Uterus (tissue), 4 donors: ENCODE results near the gene VWF. TPM values are rescaled to one million over a fixed set of nuclear protein-coding genes. Genes with fewer than 3 reads are reported as not detected.
"Not testable (repeated sequence)": the region's sequence is repeated elsewhere in the genome, so short reads cannot be mapped to it uniquely, and the experiment has no call there.

ENCODE experiments used
- DNase-seq, 2 donors: peaks; one replicate each; pipeline ENCODE4 v3.0.0-alpha.2; 2019 to 2020
- H3K27ac ChIP-seq, 2 donors: fragments of 200-600 bp; sonication (generic); 1 replicate in 1 of 2; 2 replicates in 1 of 2; pipeline ENCODE4 v1.5.1; 2016 to 2018
- H3K27me3 ChIP-seq, 2 donors: fragments of 200-600 bp; sonication (generic); one replicate each; pipeline ENCODE4 v1.5.1; 2018 to 2019; ENCODE audit warnings: control low read depth in 1 of 2
- H3K36me3 ChIP-seq, 2 donors: fragments of 200-600 bp; sonication (generic); one replicate each; pipeline ENCODE4 v1.5.1; 2019; ENCODE audit warnings: control low read depth in 1 of 2
- H3K4me1 ChIP-seq, 2 donors: fragments of 200-600 bp; sonication (generic); one replicate each; pipeline ENCODE4 v1.5.1; 2018 to 2019; ENCODE audit warnings: control low read depth in 1 of 2
- H3K4me3 ChIP-seq, 2 donors: fragments of 200-600 bp; sonication (generic); 1 replicate in 1 of 2; 2 replicates in 1 of 2; pipeline ENCODE4 v1.5.1; 2018 to 2019; ENCODE audit warnings: mild to moderate bottlenecking in 1 of 2
- H3K9me3 ChIP-seq, 2 donors: fragments of 200-600 bp; sonication (generic); one replicate each; pipeline ENCODE4 v1.5.1; 2019; ENCODE audit warnings: control low read depth in 1 of 2
- POLR2A ChIP-seq, 2 donors: fragments of 450-650 bp; IDR thresholded peaks; one replicate each; pipeline ENCODE4 v1.6.1; 2016; ENCODE audit warnings: antibody characterized with exemption in 2 of 2, mild to moderate bottlenecking in 1 of 2, moderate library complexity in 1 of 2
- intact Hi-C: fragments of 100-400 bp; cut with DNase I; formaldehyde crosslinking; loops from one replicate; pipeline ENCODE4 v1.15.1; 2023; ENCODE audit warnings: low total_unique reads
- total RNA-seq, 4 donors: library from RNA; depleted of rRNA in 3 of 4; stranded (reverse); fragments of >200 nt in 3 of 4; gene quantifications; one replicate each; pipeline versions ENCODE4 v1.1.0 to v1.2.4, GENCODE V29; 2014 to 2023
- TF ChIP-seq, protein P1 (sequence below), 4 experiments: fragments of 200-600 bp in 2 of 4; fragments of 450-650 bp in 2 of 4; sonication (generic) in 2 of 4; IDR thresholded peaks; one replicate each; pipeline ENCODE4 v1.5.1; 2016 to 2019; ENCODE audit warnings: antibody characterized with exemption in 4 of 4, mild to moderate bottlenecking in 2 of 4, moderate library complexity in 1 of 4
- donor health status: DM: yes; HTN: yes; CAD: no.

VWF gene
- total RNA-seq, 4 donors from 2014 or later: 122 to 949 (median 380) TPM

DNA sequence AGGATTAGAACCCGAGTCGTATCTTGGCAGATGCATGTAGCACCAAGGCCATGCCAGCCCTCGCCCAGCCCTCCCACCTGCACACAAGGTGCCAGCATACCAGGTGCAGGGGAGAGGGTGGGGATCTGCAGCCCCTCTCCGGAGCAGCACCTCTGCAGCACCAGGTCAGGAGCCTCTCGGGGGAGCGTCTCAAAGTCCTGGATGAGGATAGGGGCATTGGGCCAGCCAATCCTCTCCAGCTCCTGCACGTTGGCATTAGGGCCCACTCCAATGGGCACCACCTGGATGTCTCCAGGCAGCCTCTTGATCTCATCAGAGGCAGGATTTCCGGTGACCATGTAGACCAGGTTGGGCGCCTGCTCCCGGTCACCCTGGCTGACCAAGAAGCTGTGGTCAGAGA lies 106.2 kb downstream of the VWF start:
- TF ChIP-seq, protein P1, sequence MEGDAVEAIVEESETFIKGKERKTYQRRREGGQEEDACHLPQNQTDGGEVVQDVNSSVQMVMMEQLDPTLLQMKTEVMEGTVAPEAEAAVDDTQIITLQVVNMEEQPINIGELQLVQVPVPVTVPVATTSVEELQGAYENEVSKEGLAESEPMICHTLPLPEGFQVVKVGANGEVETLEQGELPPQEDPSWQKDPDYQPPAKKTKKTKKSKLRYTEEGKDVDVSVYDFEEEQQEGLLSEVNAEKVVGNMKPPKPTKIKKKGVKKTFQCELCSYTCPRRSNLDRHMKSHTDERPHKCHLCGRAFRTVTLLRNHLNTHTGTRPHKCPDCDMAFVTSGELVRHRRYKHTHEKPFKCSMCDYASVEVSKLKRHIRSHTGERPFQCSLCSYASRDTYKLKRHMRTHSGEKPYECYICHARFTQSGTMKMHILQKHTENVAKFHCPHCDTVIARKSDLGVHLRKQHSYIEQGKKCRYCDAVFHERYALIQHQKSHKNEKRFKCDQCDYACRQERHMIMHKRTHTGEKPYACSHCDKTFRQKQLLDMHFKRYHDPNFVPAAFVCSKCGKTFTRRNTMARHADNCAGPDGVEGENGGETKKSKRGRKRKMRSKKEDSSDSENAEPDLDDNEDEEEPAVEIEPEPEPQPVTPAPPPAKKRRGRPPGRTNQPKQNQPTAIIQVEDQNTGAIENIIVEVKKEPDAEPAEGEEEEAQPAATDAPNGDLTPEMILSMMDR (IDR thresholded peaks at IDR 0.05): no peak
- TF ChIP-seq POLR2A (IDR thresholded peaks at IDR 0.05): no peak
- Histone ChIP-seq H3K27me3 (no peaks in the 10 kb centered on the region), H3K36me3 (no peaks in the 10 kb centered on the region), H3K9me3 (no peaks in the 10 kb centered on the region), H3K4me1 (no peaks in the 10 kb centered on the region), H3K27ac (no peak overlapping the region), H3K4me3 (no peak overlapping the region)
- intact Hi-C loops: no loop called here
- no peak for DNase-seq

DNA sequence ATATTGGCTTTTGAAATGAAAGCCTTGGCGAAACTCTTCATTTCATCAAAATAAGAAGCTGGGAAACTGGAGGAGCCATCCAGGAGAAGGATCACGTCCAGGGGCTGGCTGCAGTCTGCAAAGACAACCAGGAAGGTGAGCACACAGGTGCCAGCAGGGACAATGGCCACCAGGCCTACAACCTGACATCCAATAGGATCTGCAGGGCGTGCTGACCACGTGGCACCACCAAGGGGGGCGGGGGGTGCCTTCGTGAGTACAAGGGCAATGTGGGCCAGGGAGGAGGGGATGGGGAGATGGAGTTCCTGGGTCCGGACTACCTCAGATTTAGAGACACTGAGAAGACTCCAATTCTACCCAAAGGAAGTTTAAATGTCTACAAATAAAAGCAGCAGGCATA lies 107.7 kb downstream of the VWF start:
- Histone ChIP-seq H3K4me3 (no peak overlapping the region), H3K36me3 (no peaks in the 10 kb centered on the region), H3K27ac (no peak overlapping the region), H3K4me1 (no peaks in the 10 kb centered on the region), H3K27me3 (no peaks in the 10 kb centered on the region), H3K9me3 (no peaks in the 10 kb centered on the region)
- DNase-seq: no peak
- TF ChIP-seq POLR2A (IDR thresholded peaks at IDR 0.05): no peak
- TF ChIP-seq, protein P1 (IDR thresholded peaks at IDR 0.05): no peak
- intact Hi-C loops: no loop called here

DNA sequence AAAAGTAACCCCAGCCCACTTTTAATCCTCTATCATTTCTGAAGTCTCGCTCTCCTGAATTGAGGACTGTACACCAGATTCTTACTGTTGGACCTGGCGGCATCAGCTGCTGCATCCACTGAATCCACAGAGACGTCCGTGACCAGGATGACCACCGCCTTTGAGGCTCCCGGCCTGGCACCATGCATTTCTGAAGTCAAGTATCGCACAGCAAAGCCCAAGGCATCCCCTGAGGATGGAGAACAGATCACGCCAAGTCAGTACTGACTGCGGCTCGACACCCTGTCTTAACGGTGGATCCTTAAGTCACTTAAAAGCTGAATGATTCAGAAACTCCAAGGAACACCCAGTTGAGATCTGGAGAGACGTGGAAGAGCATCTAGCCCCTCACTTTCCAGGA lies 108.5 kb downstream of the VWF start:
- intact Hi-C loops, H3K4me3 ChIP-seq, H3K4me1 ChIP-seq, H3K36me3 ChIP-seq, DNase-seq, H3K9me3 ChIP-seq, H3K27ac ChIP-seq, H3K27me3 ChIP-seq: not testable (repeated sequence)

DNA sequence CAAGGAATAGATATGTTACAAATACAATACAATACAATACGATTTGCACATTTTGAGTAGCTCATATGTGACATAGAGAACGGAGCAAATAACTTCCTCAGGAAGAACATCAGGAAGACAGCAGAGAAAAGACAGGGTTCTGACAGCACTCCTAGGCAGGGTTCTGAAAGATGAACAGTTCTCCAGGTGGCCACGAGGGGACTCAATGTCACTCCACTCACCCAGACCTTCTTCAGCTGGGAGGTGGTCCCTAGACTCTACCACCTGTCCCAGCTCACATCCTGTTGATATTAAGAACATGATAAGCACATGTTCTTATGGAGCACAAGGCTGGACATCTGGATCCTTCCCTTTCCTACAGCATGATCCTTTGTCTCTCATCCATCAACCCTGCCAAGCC lies 109.2 kb downstream of the VWF start:
- H3K36me3 ChIP-seq, DNase-seq, H3K27ac ChIP-seq, H3K4me3 ChIP-seq, H3K4me1 ChIP-seq, intact Hi-C loops, H3K27me3 ChIP-seq, H3K9me3 ChIP-seq: not testable (repeated sequence)

DNA sequence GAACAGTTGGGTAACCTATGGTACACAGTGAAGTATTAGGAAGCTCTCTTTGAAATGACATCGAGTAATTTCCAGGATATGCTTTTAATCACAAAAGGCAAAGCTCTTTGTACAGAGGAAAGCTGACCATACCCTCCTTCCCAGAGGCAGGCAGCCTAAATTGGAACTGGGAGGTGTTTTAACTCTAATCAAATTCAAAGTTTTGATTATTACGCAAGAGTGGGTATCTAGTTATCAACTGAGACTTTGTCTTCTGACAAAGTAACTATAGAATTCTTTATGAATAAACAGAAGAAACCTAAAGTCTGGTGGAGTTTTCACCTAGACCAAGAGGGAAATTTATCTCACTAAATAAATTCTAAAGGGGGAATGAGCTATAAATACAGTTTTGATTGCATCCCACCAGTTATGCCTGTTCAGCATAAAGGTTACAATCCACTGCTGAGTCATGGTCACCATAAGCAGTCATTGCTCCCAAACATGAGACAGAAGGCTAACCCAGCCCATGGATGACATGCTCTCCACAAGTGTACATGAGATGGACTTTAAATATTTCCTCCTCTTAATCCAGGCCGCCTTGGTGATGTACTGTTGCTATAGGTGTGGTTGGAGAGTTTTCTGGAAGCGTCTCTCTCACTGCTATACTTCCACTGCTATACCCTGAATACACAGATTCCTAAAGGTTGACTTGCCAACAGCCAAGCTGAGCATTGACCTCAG lies 113.7 kb downstream of the VWF start:
- H3K4me3 ChIP-seq, H3K36me3 ChIP-seq, H3K27ac ChIP-seq, DNase-seq, H3K27me3 ChIP-seq, H3K4me1 ChIP-seq, intact Hi-C loops, H3K9me3 ChIP-seq: not testable (repeated sequence)

DNA sequence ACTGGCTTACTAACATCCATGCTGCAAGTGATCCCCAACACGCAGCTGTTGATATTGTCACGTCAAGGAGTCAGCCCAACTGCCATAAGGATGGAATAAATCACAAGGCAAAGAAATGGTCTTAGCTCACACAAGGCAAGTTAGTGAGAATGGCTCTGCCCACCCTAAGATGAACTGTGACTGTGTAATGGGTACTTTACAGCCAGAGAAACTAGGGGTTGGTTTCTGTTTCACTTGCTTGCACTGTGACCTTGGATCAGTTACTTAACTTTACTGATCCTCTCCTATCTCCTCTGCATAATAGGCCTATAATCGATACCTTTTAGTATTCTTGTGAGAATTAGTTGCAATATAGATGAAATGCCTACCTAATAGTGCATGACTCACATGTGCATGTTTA lies 127.2 kb downstream of the VWF start:
- Histone ChIP-seq H3K9me3 (no peaks in the 10 kb centered on the region), H3K27ac (no peak overlapping the region), H3K4me3 (no peak overlapping the region), H3K36me3 (no peaks in the 10 kb centered on the region), H3K4me1 (no peaks in the 10 kb centered on the region), H3K27me3 (no peaks in the 10 kb centered on the region)
- DNase-seq: no peak
- TF ChIP-seq, protein P1 (IDR thresholded peaks at IDR 0.05): no peak
- intact Hi-C loops: no loop called here

DNA sequence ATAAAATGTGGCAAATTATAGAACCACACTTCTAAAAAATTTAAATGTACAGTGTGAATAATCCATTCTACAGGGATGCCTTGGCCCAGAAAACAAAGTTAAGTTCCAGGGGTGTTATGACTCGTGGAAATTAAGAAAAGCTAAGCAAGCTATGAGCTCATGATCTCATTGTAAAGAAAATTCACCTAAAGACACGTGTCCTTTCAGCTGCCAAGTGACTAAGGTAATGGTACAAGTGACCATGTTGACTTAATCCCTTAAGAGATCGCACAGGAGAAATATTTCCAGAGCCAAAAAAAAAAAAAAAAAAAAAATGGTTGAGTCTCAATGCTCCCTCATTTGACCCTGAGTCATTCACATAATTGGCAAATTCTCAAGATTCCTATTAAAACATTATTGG lies 128.0 kb downstream of the VWF start:
- H3K27me3 ChIP-seq: no peaks in the 10 kb centered on the region
- no peaks in the 10 kb centered on the region for H3K9me3 ChIP-seq
- intact Hi-C loops: no loop called here
- TF ChIP-seq, protein P1 (IDR thresholded peaks at IDR 0.05): no peak
- no peak for TF ChIP-seq POLR2A (IDR thresholded peaks at IDR 0.05)
- H3K4me1 ChIP-seq: no peaks in the 10 kb centered on the region
- no peaks in the 10 kb centered on the region for H3K36me3 ChIP-seq
- no peak overlapping the region for H3K4me3 ChIP-seq
- H3K27ac ChIP-seq: no peak overlapping the region
- no peak for DNase-seq
